Heart left ventricle (tissue), 13 donors: ENCODE results near the gene NTM.

Experiments
- POLR2A ChIP-seq, 2 donors: fragments of 450-650 bp; IDR thresholded peaks; one replicate each; pipeline ENCODE4 v1.6.1; 2017; ENCODE audit warnings: antibody characterized with exemption in 2 of 2, mild to moderate bottlenecking in 2 of 2, moderate library complexity in 2 of 2
- TF ChIP-seq, protein P1 (sequence below), 12 donors: fragments of 200-600 bp; sonication (generic) in 4 of 12; IDR thresholded peaks; one replicate each; pipeline versions ENCODE4 v1.5.0 to v1.8.0; 2018 to 2022; ENCODE audit warnings: antibody characterized with exemption in 12 of 12, mild to moderate bottlenecking in 5 of 12
- donor health status: ischemic (EF 13 %, LVEDD 7.1; RV severe dilation, severe dysfunction).
- donor health status: DM: no; HTN: yes; CAD: no.
- donor health status: DM: no; HTN: no; CAD: no.
- donor health status: ischemic (EF 25% LVEDD 6.9; RV normal size, moderate dysfunction).
- donor health status: ischemic (EF 25% LVEDD 5.7; RV mildly dilated, moderate dysfunction).
- donor health status: ischemic (EF 35%, LVEDD 5.7; RV mildly dilated, moderate dysfunction).
- donor health status: nonischemic (EF 11% LVEDD 7.7; RV severe dilation, severe dysfunction).
- donor health status: DM: yes; HTN: yes; CAD: no.
- donor health status: PGD.
- donor health status: ischemic (EF 29% LVEDD 5.4; RV normal size, mild dysfunction).
- donor health status: nonischemic (EF 23%, LVEDD 6.1; RV moderate dilation, normal function).

DNA sequence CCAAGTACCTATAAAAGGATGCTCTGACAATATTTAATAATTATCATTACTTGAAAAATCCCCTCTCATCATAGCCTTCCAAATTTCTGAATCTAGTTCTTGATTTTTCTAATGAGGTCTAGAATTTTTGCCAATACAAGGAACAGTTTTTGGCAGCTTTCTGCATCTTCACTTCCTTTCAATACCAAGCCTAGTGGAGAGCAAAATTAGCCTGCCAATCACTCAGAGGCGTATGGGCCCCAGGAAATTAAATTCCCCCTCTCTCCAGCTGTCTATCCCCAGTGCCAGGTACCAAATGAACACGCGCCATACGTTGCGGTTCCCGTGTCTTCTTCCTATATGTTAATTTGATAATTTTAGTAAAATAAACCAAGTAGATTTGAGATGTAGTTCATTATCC, 293.9 kb downstream of the NTM start:
- TF ChIP-seq, protein P1, sequence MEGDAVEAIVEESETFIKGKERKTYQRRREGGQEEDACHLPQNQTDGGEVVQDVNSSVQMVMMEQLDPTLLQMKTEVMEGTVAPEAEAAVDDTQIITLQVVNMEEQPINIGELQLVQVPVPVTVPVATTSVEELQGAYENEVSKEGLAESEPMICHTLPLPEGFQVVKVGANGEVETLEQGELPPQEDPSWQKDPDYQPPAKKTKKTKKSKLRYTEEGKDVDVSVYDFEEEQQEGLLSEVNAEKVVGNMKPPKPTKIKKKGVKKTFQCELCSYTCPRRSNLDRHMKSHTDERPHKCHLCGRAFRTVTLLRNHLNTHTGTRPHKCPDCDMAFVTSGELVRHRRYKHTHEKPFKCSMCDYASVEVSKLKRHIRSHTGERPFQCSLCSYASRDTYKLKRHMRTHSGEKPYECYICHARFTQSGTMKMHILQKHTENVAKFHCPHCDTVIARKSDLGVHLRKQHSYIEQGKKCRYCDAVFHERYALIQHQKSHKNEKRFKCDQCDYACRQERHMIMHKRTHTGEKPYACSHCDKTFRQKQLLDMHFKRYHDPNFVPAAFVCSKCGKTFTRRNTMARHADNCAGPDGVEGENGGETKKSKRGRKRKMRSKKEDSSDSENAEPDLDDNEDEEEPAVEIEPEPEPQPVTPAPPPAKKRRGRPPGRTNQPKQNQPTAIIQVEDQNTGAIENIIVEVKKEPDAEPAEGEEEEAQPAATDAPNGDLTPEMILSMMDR (IDR thresholded peaks at IDR 0.05) = no peak
- TF ChIP-seq POLR2A (IDR thresholded peaks at IDR 0.05) = no peak
